Measurements from ENCODE around the gene CREB3L1.

The CREB3L1 gene

DNA sequence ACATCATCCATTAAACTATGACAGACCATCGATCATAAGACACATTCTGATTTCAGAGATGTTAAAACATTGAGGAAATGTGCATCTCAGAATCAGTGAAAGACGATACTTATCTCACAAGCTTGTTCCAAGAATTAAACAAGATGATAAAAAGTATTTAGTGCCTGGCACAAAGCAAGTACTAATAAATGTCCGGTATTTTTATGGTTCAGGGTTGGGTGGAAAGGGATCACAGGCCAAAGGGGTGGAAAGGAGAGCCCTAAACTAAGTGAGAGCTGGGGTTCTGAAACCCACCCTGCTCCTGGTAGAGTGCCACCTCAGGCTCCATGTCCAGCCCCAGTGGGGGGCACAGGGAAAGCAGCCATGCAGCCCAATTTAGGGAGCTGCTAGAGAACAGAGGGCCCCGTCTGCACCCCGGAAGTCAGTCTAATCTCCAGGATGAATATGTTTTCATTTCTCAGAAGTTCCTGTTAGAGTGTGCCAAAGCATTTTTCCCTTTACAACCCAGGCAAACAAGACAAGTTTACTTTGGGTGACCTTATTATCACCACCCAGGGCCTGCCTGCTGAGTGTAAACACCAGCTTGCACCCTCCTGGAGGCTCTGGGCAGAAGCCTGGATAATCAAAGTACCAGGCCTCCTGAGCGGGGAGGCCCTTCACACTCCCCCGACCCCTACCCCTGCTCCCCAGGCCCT lies 3.8 kb upstream of the CREB3L1 start:
- no peak for DNase-seq (ENCODE audit: low read depth in 2 of 2)

DNA sequence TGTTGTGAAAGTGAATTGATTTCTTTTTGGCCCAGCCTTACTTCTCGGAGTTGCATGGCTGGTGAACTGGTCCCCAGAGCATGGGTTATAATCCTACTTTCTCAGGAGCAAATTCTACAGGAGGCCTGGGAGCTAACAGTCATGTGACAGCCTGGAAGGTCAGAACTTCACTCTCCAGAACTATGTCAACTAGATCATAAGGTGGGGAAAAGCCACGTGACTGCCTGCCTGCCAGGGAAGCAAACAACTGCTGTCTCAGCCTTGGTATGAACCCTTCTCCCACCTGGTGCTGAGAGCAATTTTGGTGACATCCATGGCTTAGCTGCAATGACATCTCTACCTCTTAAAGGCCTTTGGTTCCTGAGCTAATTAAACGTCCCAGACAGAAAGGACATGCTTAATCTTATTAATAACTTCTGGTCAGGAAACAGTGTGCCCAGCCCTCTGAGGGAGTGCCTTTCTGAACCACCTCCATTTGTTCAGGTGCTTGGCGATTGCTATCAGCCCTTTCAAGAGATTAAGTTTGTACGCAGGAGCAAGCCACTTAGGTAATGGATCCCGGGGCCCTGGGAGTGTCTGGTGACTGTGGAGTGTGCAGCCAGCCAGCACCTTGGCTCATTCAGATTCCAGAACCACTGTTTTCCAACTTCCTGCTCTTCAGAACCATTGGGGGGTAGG lies 1.4 kb upstream of the CREB3L1 start:
- DNase-seq (ENCODE audit: low read depth in 2 of 2): no peak

DNA sequence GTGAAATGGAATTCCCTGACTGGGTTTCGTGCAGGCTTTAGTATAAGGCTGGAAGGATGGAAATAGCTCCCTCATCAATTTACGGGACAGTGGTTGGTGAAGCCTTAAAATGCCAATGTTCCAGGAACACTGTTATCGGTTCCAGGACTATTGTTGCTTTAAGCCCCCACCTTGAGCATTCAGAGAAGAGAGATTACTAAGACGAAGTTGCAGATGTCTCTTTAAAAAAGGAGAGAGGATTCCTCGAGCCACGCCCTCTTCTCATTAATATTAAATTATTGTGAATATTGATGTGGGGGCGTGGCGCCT lies 195 bp upstream of the CREB3L1 start:
- no peak for DNase-seq (ENCODE audit: low read depth in 2 of 2)

DNA sequence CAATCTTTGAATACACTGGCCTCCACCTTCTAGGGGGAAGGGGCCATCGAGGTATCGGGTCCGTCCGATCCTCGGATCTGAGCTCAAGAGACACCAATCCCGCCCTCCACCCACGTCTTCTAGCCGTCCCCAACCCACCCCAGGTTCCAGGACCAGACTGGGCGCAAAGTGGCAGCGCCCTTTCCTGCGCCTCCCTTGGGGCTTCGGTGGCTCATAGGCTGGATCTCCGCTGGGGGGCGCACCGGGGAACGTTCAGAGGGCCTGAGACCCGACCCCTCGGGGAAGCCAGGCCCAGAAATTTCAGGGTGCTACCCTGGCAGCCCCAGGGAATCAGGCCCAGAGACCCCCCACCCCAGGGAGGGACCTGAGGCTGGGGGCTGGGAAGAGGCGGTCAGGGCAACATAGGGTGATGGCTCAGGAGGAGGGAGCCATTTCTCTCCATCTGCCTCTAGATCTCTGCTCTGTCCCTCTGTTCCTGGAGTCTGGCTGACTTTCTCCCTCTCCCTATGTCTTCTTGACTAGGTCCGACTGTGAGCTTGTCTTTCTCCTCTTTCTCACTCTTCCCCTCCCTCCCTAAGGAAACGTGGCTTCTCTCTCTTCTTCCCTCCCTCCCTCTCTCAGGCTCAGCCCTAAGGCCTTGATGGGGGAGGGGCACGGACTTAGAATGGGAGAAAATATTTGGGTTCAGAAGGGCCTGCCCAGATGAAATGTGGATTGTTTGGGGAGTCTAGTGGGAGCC lies 1.1 kb downstream of the CREB3L1 start:
- DNase-seq (ENCODE audit: low read depth in 2 of 2): peak in 1 of 2 donors; percentile 45

DNA sequence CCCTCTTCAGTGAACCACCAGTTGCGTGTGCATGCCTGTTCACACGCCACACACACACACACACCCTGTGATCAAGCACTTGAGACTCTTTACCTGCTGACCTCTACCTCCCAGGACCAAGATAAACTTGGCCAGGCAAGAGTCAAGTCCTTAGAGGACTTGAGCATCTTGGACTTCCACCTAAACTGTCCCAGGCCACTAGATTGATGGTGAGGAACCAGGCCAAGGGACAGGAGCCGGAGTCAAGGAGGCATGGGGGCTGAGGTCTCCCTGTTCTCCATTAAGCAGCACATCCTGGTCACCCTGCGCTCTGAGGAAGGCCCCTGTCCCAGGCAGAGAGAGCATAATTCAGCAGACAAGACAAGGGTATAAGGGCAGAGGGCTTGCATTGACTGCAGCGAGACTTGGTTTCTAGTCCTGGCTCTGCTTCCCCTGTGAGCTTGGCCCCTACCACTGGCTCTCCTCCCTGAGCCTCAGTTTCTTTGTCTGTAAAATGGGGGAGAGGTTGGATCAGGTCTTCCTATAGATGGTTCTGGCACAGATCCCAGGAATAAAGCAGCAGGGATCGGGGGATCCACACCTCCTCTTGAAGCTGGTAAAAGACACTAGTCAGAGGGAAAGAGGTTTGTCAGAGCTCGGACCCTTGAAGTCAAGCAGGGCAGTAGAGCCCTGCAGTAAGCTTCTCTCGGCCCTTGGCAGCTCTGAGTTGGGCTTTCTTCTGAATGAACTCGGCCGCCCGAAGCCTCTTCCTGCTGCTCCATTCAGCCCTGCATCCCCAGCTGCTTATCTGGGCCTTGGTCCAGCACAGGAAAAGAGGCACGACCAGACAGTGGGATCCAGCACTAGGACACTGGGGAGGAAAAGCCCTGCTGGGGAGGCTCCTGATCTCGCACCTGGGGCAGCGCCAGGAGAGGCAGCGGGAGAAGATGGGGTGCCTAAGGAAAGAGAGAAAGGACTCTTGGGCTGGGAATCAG lies 2.0 kb downstream of the CREB3L1 start:
- no peak for DNase-seq (ENCODE audit: low read depth in 2 of 2)

DNA sequence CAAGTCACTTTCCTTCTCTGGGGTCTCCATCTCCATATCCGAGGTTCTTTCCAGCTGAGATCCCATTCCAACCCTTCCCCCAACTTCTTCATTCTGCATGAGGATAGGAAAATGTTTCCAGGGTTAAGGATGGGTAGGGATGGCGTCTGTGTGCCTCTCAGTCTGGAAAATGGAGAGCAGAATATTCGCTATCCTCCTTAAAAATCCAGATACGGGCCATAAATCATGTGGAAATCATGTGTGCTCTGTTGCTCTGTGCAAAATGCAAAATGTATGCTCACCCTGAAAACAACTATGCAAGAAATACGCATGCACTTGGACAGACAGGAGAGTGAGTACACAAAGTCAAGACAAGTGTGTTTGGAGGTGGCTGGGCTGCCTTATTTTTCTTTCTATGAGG lies 3.2 kb downstream of the CREB3L1 start:
- DNase-seq (ENCODE audit: low read depth in 2 of 2): no peak

DNA sequence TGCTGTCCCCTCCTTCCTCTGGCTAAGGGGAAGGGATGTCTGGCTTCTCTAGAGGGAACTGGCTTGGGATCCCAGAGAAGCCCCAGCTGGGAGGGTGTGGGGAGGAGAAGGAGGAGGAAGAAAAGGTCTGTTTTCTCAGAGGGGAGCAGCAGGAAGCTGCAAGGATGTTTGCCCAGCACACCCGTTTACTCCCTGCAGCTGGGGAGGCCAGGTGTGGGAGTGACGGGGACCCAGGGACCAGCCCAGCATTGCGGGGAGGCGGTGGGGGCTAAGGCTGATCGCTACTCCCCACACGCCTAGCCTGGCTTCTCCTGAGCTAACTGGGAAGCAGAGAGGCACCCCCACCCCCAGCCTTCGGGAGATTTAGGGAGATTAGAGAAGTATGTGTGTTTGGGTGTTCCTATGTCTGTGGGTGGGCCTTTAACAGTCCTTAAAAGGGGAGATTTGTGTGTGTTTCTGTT lies 3.9 kb downstream of the CREB3L1 start:
- DNase-seq (ENCODE audit: low read depth in 2 of 2): no peak

DNA sequence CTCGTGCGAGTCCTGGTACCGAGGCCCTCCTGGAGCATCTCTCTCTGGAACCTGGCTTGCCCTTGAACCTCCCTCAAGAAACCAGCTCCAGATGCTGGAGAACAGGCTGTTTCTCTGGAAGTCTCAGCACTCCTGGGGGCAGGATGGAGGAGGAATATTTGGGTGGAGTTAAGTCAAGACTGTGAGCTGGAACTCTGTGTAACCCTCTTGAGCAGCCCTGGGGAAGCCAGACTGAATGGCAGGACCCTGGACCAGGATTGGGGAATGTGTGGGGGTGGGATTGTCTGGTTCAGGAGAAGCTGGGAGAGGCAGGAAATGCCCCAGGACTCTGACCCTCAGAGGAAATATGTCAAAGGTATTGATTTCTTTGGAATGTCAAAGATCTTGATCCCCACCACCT lies 7.7 kb downstream of the CREB3L1 start:
- no peak for DNase-seq (ENCODE audit: low read depth in 2 of 2)

DNA sequence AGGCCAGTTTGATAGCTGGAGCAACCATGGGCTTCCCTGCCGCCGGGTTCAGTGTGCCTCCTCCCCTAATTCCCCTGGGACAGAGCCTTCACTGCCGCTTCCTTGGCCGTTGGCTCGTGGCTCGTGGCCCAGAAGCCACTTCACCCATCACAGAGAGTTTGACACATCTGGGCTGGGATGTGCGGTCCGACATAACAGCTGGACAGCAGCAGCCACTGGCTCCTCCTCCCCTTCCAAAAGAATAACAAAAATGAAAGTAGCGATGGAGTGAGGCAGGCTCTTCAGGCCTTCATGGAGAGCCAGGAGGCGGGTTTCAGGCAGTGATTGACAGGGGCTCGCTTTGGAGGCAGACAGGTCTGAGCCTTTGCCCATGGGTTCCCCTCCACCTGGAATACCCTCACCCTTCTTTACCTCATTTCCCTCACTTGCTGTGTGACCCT lies 8.2 kb downstream of the CREB3L1 start:
- DNase-seq (ENCODE audit: low read depth in 2 of 2): no peak

DNA sequence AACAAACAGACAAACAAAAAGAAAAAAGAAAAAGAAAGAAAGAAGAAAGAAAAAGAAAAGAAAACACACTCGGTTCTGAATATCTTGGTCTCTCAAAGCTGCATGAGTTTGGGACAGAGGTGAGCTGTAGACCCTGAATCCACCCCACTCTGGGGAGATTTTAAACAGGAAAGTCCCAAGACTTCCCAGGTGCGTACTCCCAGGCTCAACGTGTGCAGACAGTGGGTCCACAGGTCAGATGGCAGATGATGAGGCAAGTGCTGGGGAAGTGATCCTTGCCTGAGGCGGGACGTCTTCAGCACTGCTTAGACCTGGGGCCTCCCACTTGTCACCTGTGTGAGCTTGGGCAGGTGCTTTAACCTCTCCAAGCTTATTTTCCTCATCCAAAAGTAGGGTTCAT lies 9.3 kb downstream of the CREB3L1 start:
- DNase-seq (ENCODE audit: low read depth in 2 of 2): no peak

DNA sequence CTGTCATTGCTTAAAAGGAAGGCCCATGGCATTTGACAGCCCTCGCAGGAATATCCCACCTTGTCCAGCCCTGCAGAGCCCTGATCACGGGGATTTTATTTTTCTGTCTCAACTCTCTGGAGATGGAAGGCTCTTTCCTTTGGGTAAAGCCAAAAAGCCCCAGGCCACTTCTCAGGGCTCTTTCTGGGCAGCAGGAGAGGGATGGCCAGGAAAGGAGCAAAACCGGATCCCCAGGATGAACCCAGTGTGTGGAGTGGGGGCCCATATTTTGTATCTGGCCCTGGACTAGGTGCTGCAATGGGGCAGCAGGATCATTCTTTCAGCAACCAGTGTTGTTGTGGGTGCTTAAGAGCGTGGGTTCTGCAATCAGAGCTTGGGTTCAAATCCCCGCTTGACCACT lies 11.0 kb downstream of the CREB3L1 start:
- no peak for DNase-seq (ENCODE audit: low read depth in 2 of 2)

DNA sequence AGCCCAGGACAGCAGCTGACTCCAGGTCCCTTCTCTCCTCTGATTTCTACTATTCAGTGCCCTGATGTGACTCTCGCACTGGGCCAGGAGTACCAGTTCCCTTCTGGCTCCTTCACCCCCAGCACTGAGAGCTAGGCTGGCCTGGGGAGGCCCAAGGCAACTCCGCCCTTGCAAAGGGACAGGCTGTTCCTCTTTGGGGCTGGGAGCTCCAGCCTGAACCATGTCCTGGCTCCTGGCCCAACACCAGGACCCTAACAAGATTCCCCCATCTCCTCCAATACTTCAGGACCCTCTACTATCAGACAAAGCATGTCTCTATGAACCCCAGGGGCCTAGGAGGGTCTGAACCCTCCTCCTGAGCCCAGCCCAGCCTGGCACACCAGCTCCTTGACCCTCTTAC lies 12.5 kb downstream of the CREB3L1 start:
- DNase-seq (ENCODE audit: low read depth in 2 of 2): no peak

DNA sequence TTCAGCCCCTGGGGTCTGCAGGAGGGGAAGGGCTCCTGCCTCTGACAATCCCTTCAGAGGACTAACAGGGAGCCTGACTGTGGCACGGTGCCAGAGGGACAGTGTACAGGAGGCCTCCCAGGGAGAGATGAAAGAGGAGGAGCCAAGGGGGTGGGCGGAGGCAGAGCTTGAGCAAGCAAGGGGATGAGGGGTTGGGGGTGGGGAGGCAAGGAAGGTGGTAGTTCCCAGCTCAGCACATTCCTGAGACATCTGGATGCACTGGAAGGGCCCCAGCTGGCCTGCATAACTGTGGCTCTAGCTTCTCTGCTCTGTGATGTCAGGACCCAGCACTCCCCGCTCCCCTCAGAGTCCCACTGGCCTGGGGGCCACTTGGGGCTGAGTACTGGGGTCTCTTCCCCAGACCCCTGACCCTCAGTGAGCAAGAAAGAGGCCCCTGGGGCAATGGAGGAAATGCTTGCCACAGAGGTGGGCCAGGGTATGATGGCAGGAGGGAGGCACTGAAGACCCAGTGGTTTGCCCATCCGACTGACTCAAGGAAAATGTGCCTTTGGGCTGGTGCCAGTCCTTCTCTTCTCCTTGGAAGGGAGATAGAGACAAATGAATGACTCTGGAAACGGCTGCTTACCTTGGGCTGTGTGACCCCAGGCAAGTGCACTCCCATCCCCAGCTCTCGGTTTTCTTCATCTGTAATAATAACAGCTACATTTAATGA lies 13.3 kb downstream of the CREB3L1 start:
- no peak for DNase-seq (ENCODE audit: low read depth in 2 of 2)

DNA sequence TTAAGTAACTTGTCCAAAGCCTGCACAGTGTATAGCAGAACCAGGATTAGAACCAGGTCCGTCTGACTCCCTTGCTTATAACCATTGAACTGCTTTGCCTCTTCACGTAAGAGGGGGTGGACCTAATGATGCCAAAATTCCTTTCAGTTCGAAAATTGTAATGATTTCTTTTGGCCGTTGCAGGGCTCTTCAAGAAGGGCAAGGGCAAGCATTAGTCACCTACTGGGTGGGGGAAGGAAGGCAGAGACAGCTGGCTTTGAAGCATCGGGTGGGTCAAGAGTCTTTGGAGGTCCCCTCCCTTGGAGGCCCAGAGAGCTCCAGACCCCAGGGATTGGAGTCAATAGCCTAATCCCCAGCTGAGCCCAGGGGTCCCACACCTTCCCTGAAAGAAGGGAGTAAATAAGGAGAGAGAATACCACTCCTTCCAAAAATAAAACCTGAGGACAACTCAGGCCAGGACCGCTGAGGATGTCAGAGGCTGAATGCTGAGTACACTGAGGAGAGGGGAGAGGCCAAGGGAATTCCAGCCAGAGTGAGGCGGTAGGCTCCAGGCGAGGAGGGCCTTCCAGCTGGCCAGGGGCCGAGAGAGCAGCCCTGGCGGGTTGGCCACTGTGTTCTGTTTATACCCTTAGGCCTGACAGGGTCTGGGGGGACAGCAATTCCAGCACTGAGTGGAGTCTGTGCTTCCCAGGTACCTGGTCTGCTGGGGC lies 14.1 kb downstream of the CREB3L1 start:
- no peak for DNase-seq (ENCODE audit: low read depth in 2 of 2)

DNA sequence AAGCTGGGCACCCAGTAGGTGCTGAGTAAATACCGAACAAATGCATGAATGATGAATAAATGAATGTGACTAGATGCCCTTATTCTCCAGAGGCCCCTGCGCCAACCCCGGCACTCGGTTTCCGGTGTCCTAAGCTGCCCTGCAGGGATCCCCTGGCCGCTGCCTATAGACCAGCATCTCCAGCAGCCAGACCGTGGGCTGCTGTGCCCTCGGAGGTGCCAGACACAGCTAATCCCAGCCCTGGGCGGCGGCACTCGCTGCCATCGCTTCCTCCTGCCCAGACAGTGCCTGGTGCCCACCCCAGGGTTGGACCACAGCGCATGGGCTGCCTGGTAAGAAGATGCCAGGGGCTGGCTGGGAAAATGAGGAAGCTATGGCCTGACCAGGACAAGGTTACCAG lies 15.6 kb downstream of the CREB3L1 start:
- DNase-seq (ENCODE audit: low read depth in 2 of 2): no peak

DNA sequence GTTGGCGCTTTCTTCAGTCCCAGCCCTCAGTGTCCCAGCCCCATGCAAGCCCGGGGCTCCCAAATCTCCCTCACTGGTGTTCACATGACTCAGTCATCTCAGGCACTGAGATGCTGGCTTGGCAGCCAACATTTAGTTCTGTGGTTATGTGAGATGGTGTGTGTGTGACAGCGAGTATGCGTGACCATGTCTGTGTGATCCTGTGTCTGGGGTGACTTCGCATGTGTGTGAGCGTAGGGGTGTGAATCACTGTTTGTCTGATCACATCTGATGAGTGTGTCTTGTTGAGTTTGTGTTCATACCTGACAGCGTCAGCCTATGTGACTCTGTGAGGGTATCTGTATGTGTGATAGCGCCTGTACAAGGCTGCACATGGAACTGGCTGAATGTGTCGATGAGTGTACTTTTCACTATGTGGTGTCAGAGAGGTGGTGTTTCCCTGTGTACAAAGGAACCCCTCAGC lies 16.2 kb downstream of the CREB3L1 start:
- DNase-seq (ENCODE audit: low read depth in 2 of 2): no peak

DNA sequence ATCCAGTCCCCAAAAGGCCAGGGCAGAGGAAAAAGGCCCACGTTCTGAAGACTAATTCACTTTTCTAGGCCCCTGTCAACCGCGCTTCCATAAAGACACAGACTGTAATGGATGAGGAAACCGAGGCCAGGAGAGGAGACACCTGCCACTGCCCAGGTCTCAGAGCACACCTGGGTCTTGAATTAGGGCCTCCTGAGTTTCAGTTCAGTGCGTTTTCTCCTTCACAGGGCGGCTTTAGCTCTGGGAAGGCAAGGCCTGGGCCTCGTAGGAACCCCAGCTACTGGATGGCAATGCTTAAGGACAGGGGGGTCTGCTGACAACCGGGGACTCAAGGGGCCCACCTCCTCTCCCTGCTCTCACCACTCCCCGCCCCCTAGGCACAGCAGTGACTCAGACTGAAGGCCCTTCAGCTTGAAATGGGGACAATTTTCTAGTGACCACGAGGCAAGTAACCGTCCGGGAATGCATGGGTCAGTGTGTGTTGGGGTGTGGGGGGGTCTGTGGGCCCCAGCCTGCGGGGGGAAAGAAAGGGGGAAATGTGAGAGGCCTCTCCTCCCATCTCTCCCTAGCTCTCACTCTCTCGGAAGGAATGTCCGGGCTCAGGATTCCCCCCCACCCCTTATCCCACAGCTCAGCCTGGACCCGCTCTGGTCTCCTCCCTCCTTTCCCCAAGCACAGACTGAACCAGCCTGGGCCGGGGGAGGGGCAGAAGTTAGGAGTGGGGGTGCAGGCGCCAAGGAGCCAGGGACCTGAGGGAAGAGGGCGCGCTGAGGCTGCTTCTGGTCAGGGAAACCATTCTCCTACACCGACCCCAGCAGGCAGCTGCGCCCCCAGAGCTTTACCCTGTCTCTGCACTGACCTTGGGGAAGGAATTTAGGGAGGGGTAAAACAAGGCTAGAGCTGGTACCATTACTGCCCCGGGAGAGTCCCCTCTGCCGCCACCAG lies 17.2 kb downstream of the CREB3L1 start:
- DNase-seq (ENCODE audit: low read depth in 2 of 2): no peak

DNA sequence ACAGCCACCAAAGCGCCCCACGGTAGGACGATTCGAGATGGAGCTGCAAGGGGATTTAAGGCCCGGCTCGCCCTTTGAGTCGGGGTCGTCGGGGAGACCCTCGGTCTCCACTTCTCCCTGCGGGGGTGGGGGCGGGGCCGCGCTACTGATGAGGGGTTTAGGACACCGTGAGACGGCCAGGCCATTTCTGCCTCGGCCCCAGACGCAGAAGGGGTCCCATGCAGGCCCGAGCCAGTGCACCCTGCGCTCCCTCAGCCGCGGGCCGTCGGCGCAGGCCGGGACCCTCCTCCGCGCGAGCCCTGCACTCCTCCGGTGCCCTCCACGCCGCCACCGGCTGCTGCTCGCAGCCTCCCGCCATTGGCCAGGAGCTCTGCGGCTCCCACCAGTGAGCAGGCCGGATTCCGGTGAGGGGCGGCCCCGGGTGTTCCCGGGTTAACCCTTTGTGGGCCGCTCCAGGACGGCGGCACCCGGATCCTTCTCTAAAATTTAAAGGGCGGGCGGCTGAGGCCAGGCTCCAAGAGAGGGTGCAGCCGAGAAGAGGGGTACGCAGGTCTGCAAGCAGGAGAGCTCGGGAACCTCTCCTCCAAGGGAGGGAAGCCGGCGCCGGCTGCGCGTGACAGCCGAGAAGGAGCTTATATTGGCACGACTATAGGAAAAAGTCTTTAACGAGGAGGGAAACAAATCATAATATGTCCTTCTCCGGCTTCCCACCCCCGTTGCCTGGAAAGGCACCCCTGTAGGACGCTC lies 18.0 kb downstream of the CREB3L1 start:
- DNase-seq (ENCODE audit: low read depth in 2 of 2): peak; percentile 60 to 69
